GM21526 (cell line): ENCODE results near the gene FGF14.

ENCODE experiments used
- ATAC-seq: cut with Tn5 transposase; IDR thresholded peaks from one replicate; pipeline ENCODE4 v1.9.1; 2021; ENCODE audit warnings: moderate library complexity; ENCODE audit not compliant: unreplicated experiment, low FRiP score

FGF14 gene

DNA sequence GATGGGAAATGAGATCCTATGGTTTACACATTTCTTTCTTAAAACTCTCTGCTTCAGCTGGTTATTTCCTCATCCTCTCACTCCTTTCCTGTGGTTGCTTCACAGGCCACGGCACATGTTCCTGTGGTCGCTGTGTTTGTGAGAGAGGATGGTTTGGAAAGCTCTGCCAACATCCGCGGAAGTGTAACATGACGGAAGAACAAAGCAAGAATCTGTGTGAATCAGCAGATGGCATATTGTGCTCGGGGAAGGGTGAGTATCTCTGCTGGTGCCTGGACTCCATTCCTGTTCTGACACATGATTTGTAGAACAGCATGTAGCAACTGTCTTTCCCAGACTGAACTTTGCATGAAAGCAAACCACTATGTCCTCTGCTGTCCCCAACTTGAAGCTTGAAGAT is 695.2 kb downstream of the FGF14 start:
- ATAC-seq = no peak

DNA sequence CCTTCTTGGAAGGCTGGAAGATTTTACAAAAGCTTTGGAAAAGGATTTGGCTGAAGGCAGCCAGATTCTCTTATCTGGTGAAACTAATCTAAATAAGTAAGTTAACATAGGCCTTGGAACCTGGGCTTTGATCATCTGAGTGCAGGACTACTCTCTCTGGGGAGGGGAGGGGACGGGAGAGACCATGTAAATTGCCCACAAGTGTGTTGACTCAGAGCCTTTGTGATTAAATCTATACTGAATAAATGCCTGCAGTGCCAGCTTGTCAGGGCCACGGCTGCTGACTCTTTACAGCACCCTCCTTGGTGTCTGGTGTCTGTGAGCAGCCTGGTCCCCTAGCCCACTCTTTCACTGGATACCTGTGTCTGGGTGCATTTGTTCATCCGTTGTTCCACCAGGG is 698.0 kb downstream of the FGF14 start:
- no peak for ATAC-seq

DNA sequence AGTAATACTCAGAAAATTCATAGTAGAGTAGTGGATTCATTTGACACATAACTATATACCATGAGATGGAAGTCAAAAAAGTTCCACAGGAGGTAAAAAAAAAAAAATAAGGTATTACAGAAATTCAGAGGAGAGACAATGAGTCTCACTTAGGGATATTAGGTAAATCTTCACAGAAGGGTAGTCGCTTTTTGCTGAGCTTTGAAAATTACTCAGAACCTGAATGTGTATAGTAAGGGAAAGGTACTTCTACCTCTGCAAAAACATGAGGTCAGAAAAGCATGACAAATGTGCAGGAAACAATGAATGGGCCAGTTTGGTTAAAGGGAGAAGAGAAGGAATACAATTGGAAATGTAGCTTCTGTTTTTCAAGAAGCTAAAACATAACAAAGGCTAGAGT is 698.8 kb downstream of the FGF14 start:
- no peak for ATAC-seq

- ATAC-seq = no peak
Observed at GRCh38 chr13:101700598-101700997, 701.2 kb downstream of the FGF14 start.

DNA sequence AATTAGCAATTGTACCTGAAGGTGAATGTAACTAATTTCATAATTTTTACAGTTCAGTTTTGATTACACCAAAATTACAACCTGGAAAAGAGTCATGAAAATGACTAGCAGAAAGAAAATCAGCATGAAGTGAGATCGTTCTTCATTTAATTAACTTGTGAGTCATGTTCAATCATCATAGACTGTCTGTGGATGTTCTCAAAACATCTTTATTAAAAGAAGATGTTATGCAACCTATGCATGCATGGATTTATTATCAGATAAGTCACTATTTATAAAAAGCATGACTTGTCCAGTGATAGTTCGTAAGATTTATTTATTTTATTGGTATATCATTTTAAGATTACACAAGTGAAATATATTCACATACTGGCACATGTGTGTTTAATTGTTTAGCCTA is 703.4 kb downstream of the FGF14 start:
- ATAC-seq = no peak

DNA sequence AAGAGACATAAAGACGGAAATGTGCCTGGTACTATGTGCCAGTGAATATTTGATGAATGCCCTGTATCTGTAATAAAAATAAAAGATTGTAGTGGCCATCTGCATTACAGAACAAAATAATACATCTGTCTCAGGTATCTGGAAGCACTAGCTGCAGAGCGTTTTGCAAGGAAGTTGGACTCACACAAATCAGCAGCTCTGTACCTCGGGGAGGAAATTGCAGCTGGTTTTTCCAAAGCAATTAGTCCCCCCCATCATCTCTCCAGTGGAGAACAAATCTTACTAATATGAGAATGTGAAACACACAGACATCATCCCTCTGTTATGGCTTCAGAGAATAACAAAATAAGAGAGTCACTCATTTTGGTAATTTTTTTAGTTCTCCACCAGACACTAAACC is 704.1 kb downstream of the FGF14 start:
- no peak for ATAC-seq

- no peak for ATAC-seq
Observed at GRCh38 chr13:101695870-101696516, 705.9 kb downstream of the FGF14 start.

- ATAC-seq = no peak
Observed at GRCh38 chr13:101691341-101691860, 710.4 kb downstream of the FGF14 start.

DNA sequence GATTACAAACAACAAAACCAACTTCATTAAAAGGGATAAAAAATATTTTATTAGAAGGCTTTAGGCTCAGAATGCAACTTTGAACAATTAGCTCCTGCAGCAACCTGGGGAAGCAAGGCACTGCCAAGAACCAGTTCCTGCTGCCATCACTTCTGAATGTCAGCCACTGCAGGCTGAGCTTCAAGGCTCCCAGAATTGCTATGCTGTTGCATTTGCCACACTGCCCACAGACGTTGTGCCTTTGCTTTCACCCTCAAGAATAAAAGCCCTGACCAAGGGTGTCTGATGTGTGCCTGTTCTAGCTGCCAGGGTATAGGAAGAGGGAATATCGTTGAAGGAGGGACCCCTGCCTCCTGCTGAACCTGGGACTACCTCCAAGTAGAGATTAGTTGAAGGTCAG is 711.0 kb downstream of the FGF14 start:
- no peak for ATAC-seq

DNA sequence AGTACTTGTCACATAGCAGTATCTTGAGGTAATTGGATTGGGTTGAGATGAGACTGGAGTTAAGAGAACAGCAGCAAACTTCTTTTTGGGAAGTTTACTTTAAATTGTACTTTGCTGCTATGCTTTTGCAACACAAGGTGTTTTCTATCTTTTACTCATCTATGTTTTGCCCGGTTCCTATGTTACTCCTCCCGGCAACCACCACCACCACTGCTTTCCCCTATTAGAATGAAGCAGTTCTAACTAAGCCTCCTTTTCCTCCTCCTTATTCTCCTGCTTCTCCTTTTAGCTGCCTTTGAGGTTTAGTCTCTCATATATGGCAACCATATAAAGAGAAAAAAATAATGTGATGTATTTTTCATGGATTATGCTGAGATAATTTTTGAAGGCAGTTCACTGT is 715.8 kb downstream of the FGF14 start:
- ATAC-seq = no peak

DNA sequence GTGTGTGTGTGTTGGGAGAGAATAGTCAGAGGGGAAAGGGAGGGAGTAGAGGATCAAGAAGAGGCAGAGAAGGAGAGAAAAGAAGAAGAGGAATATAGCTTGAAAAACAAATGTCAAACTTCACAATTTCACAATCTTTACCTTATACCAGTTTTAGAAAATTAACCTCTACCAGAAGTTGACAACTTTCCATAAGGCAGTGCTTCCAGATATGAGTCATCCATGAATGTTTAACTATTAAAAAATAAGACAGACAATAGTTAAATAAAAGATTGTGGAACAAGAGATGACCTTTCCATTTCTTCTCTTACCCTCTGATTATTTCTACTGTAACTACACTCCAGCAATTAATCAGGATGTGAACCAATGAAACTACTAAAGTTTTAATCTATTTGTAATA is 720.0 kb downstream of the FGF14 start:
- no peak for ATAC-seq

DNA sequence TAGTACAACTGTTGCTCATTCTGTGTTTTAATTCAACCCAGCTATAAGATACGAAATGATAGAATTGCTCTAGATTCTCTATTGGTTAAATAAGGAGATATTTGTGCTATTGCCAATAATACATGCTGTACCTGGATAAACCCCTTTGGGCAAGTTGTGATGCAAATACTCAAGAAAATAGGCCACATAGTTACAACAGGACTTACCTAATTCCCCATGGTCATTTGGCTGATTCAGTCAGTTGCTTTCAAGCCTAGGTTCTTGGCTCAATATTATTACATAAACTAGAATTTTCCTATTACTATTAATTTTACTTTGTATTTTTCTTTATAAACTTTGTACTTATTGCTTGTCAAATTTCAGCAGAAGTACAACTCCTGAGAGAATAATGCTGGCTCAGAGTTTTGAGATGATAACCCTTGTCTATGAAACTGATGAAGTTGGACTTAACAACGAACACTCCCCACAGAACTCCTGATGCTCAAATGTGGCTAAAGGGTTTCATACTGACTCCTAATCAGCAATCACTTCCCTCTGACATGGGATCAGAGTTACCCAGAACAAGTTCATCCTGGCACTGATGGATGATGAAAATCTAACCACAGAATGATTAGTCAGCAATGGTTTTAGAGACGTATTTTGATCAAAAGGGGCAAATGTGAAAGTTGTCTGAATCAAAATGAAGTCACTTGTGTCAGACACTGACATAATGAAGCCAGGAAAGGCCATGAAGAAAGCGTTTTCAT is 728.3 kb downstream of the FGF14 start:
- ATAC-seq = no peak

GRCh38 chr13:101661839-101662238 is 740.0 kb downstream of the FGF14 start:
- ATAC-seq = no peak
